Parathyroid adenoma (tissue), 2 donors: ENCODE results near the gene TLE3.

ENCODE experiments used
- H2AFZ ChIP-seq: fragments of 300-600 bp; sonication (generic); one replicate; pipeline ENCODE4 v1.7.0; 2017; ENCODE audit warnings: antibody characterized with exemption, mild to moderate bottlenecking
- H3K27ac ChIP-seq: fragments of 300-600 bp; sonication (generic); one replicate; pipeline ENCODE4 v1.7.0; 2017
- H3K27me3 ChIP-seq: fragments of 300-600 bp; sonication (generic); one replicate; pipeline ENCODE4 v1.7.0; 2017; ENCODE audit warnings: low read length; ENCODE audit not compliant: control insufficient read depth, insufficient read depth
- H3K36me3 ChIP-seq: fragments of 300-600 bp; sonication (generic); one replicate; pipeline ENCODE4 v1.7.0; 2017; ENCODE audit warnings: low read length; ENCODE audit not compliant: control insufficient read depth, insufficient read depth
- H3K4me1 ChIP-seq: fragments of 300-600 bp; sonication (generic); one replicate; pipeline ENCODE4 v1.7.0; 2017; ENCODE audit warnings: control low read depth
- H3K4me2 ChIP-seq: fragments of 300-600 bp; sonication (generic); one replicate; pipeline ENCODE4 v1.7.0; 2017; ENCODE audit warnings: low read length
- H3K4me3 ChIP-seq: fragments of 300-600 bp; sonication (generic); one replicate; pipeline ENCODE4 v1.7.0; 2017; ENCODE audit warnings: low read depth, low read length
- H3K79me2 ChIP-seq: fragments of 300-600 bp; sonication (generic); one replicate; pipeline ENCODE4 v1.7.0; 2017; ENCODE audit warnings: control low read depth
- H3K9ac ChIP-seq: fragments of 300-600 bp; sonication (generic); one replicate; pipeline ENCODE4 v1.7.0; 2017; ENCODE audit warnings: mild to moderate bottlenecking
- H3K9me3 ChIP-seq: fragments of 300-600 bp; sonication (generic); one replicate; pipeline ENCODE4 v1.7.0; 2017; ENCODE audit warnings: low read length; ENCODE audit not compliant: control insufficient read depth
- TF ChIP-seq, protein P1 (sequence below): fragments of 300-600 bp; sonication (generic); IDR thresholded peaks from one replicate; pipeline ENCODE4 v1.7.0; 2017; ENCODE audit warnings: antibody characterized with exemption, mild to moderate bottlenecking
- donor health status: primary hyperparathyroidism.

TLE3 gene

DNA sequence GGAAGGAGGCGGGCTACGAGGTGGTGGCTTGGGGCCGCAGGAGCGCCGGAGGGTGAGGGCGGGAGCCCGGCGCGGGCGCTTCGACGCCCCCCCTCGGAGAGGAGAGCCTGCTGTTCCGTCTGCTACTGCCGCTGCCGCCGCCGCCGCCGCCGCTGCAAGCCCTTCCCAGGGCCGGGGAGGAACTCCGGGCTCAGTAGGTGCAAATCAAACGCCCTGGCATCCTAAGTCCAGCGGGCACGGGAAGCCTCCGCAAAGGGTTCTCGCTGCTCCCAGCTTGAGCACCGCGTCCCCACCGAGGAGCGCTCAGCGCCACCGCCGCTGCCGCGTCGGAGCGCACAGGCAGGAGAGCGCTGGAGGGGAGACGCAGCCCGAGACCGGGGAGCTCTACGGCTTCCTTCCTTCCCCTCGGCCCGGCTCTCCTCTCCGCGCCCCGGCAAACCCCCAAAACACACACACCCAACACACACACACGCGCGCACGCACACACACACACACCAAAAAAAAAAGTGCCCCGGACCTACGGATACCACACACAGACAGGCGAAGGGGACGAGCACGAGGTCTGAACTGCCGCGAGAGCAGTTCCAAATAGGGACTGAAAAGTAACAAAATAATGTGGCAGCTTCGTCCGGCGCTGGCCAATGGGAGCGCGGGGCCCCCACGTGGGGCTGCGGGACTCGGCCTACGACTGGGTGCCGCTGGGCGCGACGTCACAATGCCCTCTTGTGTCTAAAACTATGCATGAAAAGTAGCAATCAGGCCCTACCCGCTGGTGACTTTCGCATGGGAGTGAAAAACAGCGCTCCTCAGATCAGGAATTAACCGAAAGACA lies at the start of gene TLE3:
TSS of gene TLE3 (minus strand) at position 597 of the 832 bp plus-strand sequence. CDS start 1,119 bp downstream, outside the sequence.
- H2AFZ ChIP-seq, result peak within 1 kb of the TSS; percentile 67
- H3K9me3 ChIP-seq, result no peaks in the 10 kb centered on the region
- H3K4me3 ChIP-seq, result peak within 1 kb of the TSS; percentile 91
- H3K27me3 ChIP-seq, result no peaks in the 10 kb centered on the region
- no peaks in the 10 kb centered on the region for H3K36me3 ChIP-seq
- H3K79me2 ChIP-seq, result no peaks in the 10 kb centered on the region
- H3K27ac ChIP-seq, result peak within 1 kb of the TSS; percentile 77
- peak within 1 kb of the TSS; percentile 89 for H3K4me2 ChIP-seq
- TF ChIP-seq, protein P1, sequence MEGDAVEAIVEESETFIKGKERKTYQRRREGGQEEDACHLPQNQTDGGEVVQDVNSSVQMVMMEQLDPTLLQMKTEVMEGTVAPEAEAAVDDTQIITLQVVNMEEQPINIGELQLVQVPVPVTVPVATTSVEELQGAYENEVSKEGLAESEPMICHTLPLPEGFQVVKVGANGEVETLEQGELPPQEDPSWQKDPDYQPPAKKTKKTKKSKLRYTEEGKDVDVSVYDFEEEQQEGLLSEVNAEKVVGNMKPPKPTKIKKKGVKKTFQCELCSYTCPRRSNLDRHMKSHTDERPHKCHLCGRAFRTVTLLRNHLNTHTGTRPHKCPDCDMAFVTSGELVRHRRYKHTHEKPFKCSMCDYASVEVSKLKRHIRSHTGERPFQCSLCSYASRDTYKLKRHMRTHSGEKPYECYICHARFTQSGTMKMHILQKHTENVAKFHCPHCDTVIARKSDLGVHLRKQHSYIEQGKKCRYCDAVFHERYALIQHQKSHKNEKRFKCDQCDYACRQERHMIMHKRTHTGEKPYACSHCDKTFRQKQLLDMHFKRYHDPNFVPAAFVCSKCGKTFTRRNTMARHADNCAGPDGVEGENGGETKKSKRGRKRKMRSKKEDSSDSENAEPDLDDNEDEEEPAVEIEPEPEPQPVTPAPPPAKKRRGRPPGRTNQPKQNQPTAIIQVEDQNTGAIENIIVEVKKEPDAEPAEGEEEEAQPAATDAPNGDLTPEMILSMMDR, result peak; percentile 38
- no peak within 1 kb of the TSS for H3K9ac ChIP-seq
- peaks cover 18% of the 10 kb centered on the region for H3K4me1 ChIP-seq

DNA sequence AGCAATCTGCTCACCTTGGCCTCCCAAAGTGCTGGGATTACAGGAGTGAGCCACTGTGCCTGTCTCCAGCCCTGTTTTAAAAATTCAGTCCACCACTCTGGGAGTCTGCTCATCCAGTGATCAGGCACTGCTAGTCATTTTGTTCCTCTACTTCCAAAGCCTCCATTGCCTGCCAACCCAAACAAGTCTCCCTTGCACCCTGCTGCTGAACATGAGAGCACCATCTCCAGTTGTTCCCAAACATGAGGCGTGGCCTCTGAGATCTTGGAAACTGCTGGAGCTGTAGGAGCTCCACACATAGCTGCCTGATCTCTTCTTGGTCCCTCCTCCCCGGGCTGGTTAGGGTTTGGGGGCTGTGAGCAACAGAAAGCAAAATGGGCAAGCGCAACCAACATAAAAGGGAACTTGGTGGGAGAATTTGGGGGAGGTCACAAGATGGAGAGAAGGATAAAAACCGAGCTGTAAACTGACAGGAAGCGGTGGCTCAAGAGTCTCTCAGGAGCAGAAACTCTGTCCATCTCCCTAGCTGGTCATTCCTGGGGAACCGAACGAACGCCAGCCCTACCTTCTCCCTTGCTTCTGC lies 49.6 kb upstream of the TLE3 start:
- Histone ChIP-seq H3K79me2 (no peaks in the 10 kb centered on the region), H3K9ac (no peak overlapping the region), H3K4me1 (peaks cover 6% of the 10 kb centered on the region), H3K36me3 (no peaks in the 10 kb centered on the region), H3K27me3 (no peaks in the 10 kb centered on the region), H3K4me2 (no peak overlapping the region), H3K4me3 (no peak overlapping the region), H3K27ac (no peak overlapping the region), H2AFZ (no peak overlapping the region), H3K9me3 (no peaks in the 10 kb centered on the region)
- TF ChIP-seq, protein P1, result no peak

DNA sequence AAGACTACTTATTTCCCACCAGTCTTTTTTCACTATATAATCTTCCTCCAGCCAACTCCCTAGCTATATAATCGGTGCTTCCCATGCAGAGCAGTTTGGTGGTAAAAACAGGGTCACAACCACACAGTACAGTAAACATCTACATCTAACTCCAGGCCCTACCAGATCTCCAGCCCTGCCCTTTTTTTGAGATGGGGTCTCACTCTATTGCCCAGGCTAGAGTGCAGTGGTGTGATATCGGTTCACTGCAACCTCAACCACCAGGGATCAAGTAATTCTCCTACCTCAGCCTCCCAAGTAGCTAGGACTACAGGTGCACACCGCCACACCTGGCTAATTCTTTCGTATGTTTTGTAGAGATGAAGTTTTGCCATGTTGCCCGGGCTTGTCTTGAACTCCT lies 49.1 kb upstream of the TLE3 start:
- Histone ChIP-seq H3K4me3 (no peak overlapping the region), H3K27ac (no peak overlapping the region), H3K4me2 (no peak overlapping the region), H3K36me3 (no peaks in the 10 kb centered on the region), H3K4me1 (peaks cover 6% of the 10 kb centered on the region), H3K9ac (no peak overlapping the region), H3K79me2 (no peaks in the 10 kb centered on the region), H3K27me3 (no peaks in the 10 kb centered on the region), H3K9me3 (no peaks in the 10 kb centered on the region), H2AFZ (no peak overlapping the region)
- TF ChIP-seq, protein P1, result no peak

DNA sequence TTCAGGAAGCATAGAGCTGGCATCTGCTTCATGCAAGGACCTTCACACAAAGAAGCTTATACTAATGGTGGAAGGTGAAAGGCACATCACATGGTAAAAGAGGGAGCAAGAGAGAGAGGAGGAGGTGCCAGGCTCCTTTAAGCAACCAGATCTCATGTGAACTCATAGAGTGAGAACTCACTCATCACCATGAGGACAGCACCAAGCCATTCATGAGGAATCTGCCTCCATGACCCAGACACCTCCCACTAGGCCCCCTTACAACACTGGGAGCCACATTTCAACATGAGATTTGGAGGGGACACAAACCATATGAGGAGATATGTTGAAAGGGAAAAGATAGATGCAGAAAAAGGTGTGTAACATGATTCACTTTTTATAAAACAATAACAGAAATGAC lies 48.4 kb upstream of the TLE3 start:
- TF ChIP-seq, protein P1, result no peak
- H3K27ac ChIP-seq, result no peak overlapping the region
- H3K9ac ChIP-seq, result no peak overlapping the region
- no peak overlapping the region for H2AFZ ChIP-seq
- no peaks in the 10 kb centered on the region for H3K36me3 ChIP-seq
- H3K4me3 ChIP-seq, result no peak overlapping the region
- no peak overlapping the region for H3K4me2 ChIP-seq
- H3K9me3 ChIP-seq, result no peaks in the 10 kb centered on the region
- no peaks in the 10 kb centered on the region for H3K27me3 ChIP-seq
- peaks cover 6% of the 10 kb centered on the region for H3K4me1 ChIP-seq
- no peaks in the 10 kb centered on the region for H3K79me2 ChIP-seq
